PC-9 (cell line): Measurements from ENCODE around the gene UNC45B.
"Not testable (repeated sequence)": the region's sequence is repeated elsewhere in the genome, so short reads cannot be mapped to it uniquely, and the experiment has no call there.

Experiments used
- EZH2 ChIP-seq: fragments of 200-600 bp; sonication (generic); IDR thresholded peaks from 2 replicates; pipeline ENCODE4 v1.8.0; 2017; ENCODE audit warnings: antibody characterized with exemption, low read depth
- TF ChIP-seq, protein P1 (sequence below): fragments of 200-600 bp; sonication (generic); conservative IDR thresholded peaks from 2 replicates; pipeline ENCODE4 v1.6.1; 2017; ENCODE audit warnings: mixed run types, antibody characterized with exemption, mild to moderate bottlenecking, moderate library complexity

DNA sequence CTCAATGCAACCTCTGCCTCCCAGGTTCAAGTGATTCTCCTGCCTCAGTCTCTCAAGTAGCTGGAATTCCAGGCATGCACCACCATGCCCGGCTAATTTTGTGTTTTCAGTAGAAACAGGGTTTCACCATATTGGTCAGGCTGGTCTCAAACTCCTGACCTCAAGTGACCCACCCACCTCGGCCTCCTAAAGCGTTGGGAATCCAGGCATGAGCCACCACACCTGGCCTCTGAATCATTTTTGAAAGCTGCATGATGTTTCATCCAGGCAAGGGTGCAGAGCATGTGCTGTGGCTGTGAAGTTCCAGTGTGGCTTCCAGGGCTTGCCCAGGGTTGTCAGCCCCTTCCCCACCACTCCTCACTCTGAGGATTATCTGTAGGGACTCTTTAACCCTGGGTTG is 24.7 kb downstream of the UNC45B start:
- TF ChIP-seq, protein P1, sequence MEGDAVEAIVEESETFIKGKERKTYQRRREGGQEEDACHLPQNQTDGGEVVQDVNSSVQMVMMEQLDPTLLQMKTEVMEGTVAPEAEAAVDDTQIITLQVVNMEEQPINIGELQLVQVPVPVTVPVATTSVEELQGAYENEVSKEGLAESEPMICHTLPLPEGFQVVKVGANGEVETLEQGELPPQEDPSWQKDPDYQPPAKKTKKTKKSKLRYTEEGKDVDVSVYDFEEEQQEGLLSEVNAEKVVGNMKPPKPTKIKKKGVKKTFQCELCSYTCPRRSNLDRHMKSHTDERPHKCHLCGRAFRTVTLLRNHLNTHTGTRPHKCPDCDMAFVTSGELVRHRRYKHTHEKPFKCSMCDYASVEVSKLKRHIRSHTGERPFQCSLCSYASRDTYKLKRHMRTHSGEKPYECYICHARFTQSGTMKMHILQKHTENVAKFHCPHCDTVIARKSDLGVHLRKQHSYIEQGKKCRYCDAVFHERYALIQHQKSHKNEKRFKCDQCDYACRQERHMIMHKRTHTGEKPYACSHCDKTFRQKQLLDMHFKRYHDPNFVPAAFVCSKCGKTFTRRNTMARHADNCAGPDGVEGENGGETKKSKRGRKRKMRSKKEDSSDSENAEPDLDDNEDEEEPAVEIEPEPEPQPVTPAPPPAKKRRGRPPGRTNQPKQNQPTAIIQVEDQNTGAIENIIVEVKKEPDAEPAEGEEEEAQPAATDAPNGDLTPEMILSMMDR: not testable (repeated sequence)
- TF ChIP-seq EZH2: not testable (repeated sequence)
